Stimulated activated naive CD8-positive, alpha-beta T cell treated with anti-CD3 and anti-CD28 coated beads, Interleukin-15, amount 100 ng/mL, for 72 hours (primary cell): Measurements from ENCODE around the gene RBM48.

Experiments
- ATAC-seq: fragments of 150-1000 bp; cut with Tn5 transposase; 2 replicates; pipeline ENCODE4 v1.10.0; 2021; ENCODE audit warnings: mild to moderate bottlenecking, moderate library complexity
- DNase-seq, 2 donors: peaks; one replicate each; pipeline ENCODE4 v3.0.0; 2021 to 2022
- H3K27ac Mint-ChIP-seq, 2 donors: one replicate each; pipeline ENCODE4 v1.8.0; 2022; ENCODE audit warnings: mild to moderate bottlenecking in 2 of 2, mixed read lengths in 2 of 2, moderate library complexity in 2 of 2
- H3K27me3 Mint-ChIP-seq: one replicate; pipeline ENCODE4 v1.8.0; 2022; ENCODE audit warnings: mixed read lengths
- H3K4me1 Mint-ChIP-seq: one replicate; pipeline ENCODE4 v1.8.0; 2022; ENCODE audit warnings: mild to moderate bottlenecking, mixed read lengths
- H3K4me3 Mint-ChIP-seq, 2 donors: one replicate each; pipeline ENCODE4 v1.8.0; 2022; ENCODE audit warnings: mild to moderate bottlenecking in 2 of 2, mixed read lengths in 2 of 2, moderate library complexity in 1 of 2
- H3K9me3 Mint-ChIP-seq, 2 donors: one replicate each; pipeline ENCODE4 v1.8.0; 2022; ENCODE audit warnings: mixed read lengths in 2 of 2

RBM48 gene

DNA sequence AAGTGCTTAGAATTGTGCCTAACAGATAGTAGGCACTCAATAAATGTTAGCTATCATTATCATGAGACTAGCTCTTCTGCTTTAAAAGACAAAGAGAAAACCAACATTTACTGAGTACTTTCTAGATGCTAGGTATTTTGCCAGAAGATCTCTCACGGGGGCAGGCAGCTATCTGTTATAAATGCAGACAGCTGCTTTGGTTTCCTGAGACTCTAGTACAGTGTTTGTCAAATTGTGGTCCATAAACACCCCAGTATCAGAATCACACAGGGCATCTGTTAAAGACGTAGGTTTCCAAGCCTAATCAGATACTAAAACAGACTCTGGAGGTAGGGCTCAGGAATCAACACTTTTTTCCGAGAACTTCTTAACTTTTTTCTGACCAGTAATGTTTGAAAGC lies 47.7 kb downstream of the RBM48 start:
- Mint-ChIP-seq H3K27ac (no peak overlapping the region), H3K4me3 (no peak overlapping the region), H3K4me1 (no peaks in the 10 kb centered on the region), H3K9me3 (no peaks in the 10 kb centered on the region), H3K27me3 (no peaks in the 10 kb centered on the region)
- no peak for DNase-seq
- ATAC-seq, result no peak

- ATAC-seq (no peak), DNase-seq (no peak)
- Mint-ChIP-seq H3K27me3 (no peaks in the 10 kb centered on the region), H3K27ac (no peak overlapping the region), H3K4me1 (peaks cover 41% of the 10 kb centered on the region), H3K9me3 (peaks cover 0 to 4% of the 10 kb centered on the region in 2 donors), H3K4me3 (no peak overlapping the region)
Measured at GRCh38 chr7:92582948-92583347, 54.4 kb downstream of the RBM48 start.

DNA sequence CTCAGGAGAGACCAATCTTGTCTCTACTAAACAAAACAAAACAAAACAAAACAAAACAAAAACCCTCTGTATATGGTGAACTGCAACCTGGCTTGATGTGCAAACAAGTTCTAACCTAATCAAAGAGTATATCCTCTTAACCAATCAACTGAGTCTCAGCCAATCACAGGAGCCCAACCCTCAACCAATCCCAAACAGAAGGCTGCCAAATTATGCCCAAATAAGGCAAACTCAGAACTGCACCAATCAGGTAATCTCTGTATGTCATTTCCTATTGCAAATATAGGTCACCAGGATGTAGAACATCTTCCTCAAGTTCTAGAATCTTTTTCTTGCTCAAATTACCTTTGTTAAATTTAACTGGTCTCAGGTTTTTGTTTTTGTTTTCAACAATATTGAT lies 56.4 kb downstream of the RBM48 start:
- DNase-seq (no peak), ATAC-seq (no peak)
- Mint-ChIP-seq H3K27ac (no peak overlapping the region), H3K4me3 (peak overlapping the region in 1 of 2 donors; percentile 13), H3K4me1 (peaks cover 57% of the 10 kb centered on the region), H3K27me3 (no peaks in the 10 kb centered on the region), H3K9me3 (peaks cover 0 to 4% of the 10 kb centered on the region in 2 donors)

DNA sequence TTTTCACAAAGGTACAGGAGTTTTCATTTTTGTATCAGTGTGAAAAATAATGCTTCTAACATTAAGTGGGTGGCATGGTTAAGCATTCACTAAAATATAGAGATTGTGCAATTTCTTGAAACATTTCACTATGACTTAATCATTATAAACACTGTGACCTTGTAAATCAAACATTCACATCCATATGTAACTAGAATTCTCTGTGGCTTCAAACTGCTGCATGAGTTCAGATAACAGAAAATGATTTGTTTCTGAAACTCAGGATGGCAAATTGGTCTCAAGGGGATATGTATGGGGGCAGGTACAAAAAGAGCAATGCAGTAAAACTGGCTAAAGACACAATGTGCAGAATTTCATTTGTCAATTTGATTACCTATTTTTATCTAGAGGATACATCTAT lies 57.8 kb downstream of the RBM48 start:
- no peak for DNase-seq
- Mint-ChIP-seq H3K4me1 (peaks cover 57% of the 10 kb centered on the region), H3K27me3 (no peaks in the 10 kb centered on the region), H3K4me3 (peak overlapping the region; percentile 5 to 58), H3K27ac (peak overlapping the region in 1 of 2 donors; percentile 17), H3K9me3 (peaks cover 0 to 4% of the 10 kb centered on the region in 2 donors)
- no peak for ATAC-seq

- H3K9me3 Mint-ChIP-seq, result peaks cover 0 to 4% of the 10 kb centered on the region in 2 donors
- no peak for ATAC-seq
- peak overlapping the region; percentile 17 to 78 for H3K27ac Mint-ChIP-seq
- H3K4me1 Mint-ChIP-seq, result peaks cover 57% of the 10 kb centered on the region
- peak overlapping the region; percentile 5 to 58 for H3K4me3 Mint-ChIP-seq
- peaks cover 4% of the 10 kb centered on the region for H3K27me3 Mint-ChIP-seq
- DNase-seq, result no peak
Measured at GRCh38 chr7:92586841-92587240, 58.2 kb downstream of the RBM48 start.
